Peyer's patch (tissue), 4 donors: Measurements from ENCODE around the gene CFAP97D1. TPM values are rescaled to one million over a fixed set of nuclear protein-coding genes. Genes with fewer than 3 reads are reported as not detected.

Experiments used
- DNase-seq, 3 donors: peaks; one replicate each; pipeline ENCODE4 v3.0.0-alpha.2; 2017 to 2019
- H3K27ac ChIP-seq, 4 donors: fragments of 200-600 bp; sonication (generic); one replicate each; pipeline ENCODE4 v1.5.1; 2016 to 2019
- H3K27me3 ChIP-seq, 2 donors: fragments of 200-600 bp; sonication (generic); one replicate each; pipeline ENCODE4 v1.5.1; 2019
- H3K36me3 ChIP-seq, 3 donors: fragments of 200-600 bp; sonication (generic); one replicate each; pipeline ENCODE4 v1.5.1; 2016 to 2019
- H3K4me1 ChIP-seq, 4 donors: fragments of 200-600 bp; sonication (generic); one replicate each; pipeline ENCODE4 v1.5.1; 2016 to 2019
- H3K4me3 ChIP-seq, 4 donors: fragments of 200-600 bp; sonication (generic); 1 replicate in 3 of 4; 2 replicates in 1 of 4; pipeline ENCODE4 v1.5.1; 2016 to 2019; ENCODE audit warnings: mild to moderate bottlenecking in 1 of 4
- H3K9me3 ChIP-seq, 4 donors: fragments of 200-600 bp; sonication (generic); one replicate each; pipeline ENCODE4 v1.5.1; 2016 to 2019; ENCODE audit warnings: mild to moderate bottlenecking in 1 of 4
- CTCF ChIP-seq, 6 experiments: fragments of 450-650 bp in 4 of 6; fragments of 200-600 bp in 2 of 6; sonication (generic) in 1 of 6; IDR thresholded peaks; one replicate each; pipeline ENCODE4 v1.5.1; 2017 to 2019; ENCODE audit warnings: antibody characterized with exemption in 6 of 6, mild to moderate bottlenecking in 3 of 6, moderate library complexity in 1 of 6
- POLR2A ChIP-seq, 2 donors: fragments of 450-650 bp; IDR thresholded peaks; one replicate each; pipeline ENCODE4 v1.5.1; 2017; ENCODE audit warnings: antibody characterized with exemption in 2 of 2, mild to moderate bottlenecking in 2 of 2, moderate library complexity in 2 of 2
- total RNA-seq, 4 donors: library from RNA; depleted of rRNA; stranded (reverse); fragments of >200 nt; gene quantifications; one replicate each; pipeline ENCODE4 v1.1.0, GENCODE V29; 2016

CFAP97D1 gene
- total RNA-seq, 4 donors from 2014 or later = not detected

GRCh38 chr17:43767713-43768059, 12.5 kb upstream of the CFAP97D1 start:
- H3K36me3 ChIP-seq = peaks cover 0 to 46% (median 0%) of the 10 kb centered on the region in 3 donors
- peaks cover 0 to 5% (median 0%) of the 10 kb centered on the region in 4 donors for H3K4me1 ChIP-seq
- no peaks in the 10 kb centered on the region for H3K9me3 ChIP-seq
- no peaks in the 10 kb centered on the region for H3K27me3 ChIP-seq
- H3K4me3 ChIP-seq = no peak overlapping the region
- no peak for DNase-seq
- no peak overlapping the region for H3K27ac ChIP-seq
- TF ChIP-seq CTCF (IDR thresholded peaks at IDR 0.05) (no peak), POLR2A (IDR thresholded peaks at IDR 0.05) (no peak)

GRCh38 chr17:43768382-43768781, 11.9 kb upstream of the CFAP97D1 start:
- Histone ChIP-seq H3K27ac (no peak overlapping the region), H3K27me3 (no peaks in the 10 kb centered on the region), H3K4me1 (peaks cover 0 to 10% (median 0%) of the 10 kb centered on the region in 4 donors), H3K9me3 (no peaks in the 10 kb centered on the region), H3K4me3 (no peak overlapping the region), H3K36me3 (peaks cover 0 to 53% (median 0%) of the 10 kb centered on the region in 3 donors)
- peak in 2 of 3 donors; percentile 27 to 53 for DNase-seq
- TF ChIP-seq CTCF (IDR thresholded peaks at IDR 0.05) (no peak), POLR2A (IDR thresholded peaks at IDR 0.05) (no peak)

GRCh38 chr17:43768943-43769342, 11.3 kb upstream of the CFAP97D1 start:
- DNase-seq = no peak
- TF ChIP-seq CTCF (IDR thresholded peaks at IDR 0.05) = no peak
- TF ChIP-seq POLR2A (IDR thresholded peaks at IDR 0.05) = no peak
- Histone ChIP-seq H3K9me3 (no peaks in the 10 kb centered on the region), H3K27me3 (no peaks in the 10 kb centered on the region), H3K36me3 (peaks cover 0 to 58% (median 0%) of the 10 kb centered on the region in 3 donors), H3K27ac (no peak overlapping the region), H3K4me1 (peaks cover 0 to 10% (median 0%) of the 10 kb centered on the region in 4 donors), H3K4me3 (no peak overlapping the region)

- DNase-seq = no peak
- Histone ChIP-seq H3K27ac (no peak overlapping the region), H3K27me3 (no peaks in the 10 kb centered on the region), H3K4me3 (no peak overlapping the region), H3K4me1 (peaks cover 0 to 10% (median 0%) of the 10 kb centered on the region in 4 donors), H3K9me3 (no peaks in the 10 kb centered on the region), H3K36me3 (peaks cover 0 to 63% (median 0%) of the 10 kb centered on the region in 3 donors)
- TF ChIP-seq CTCF (IDR thresholded peaks at IDR 0.05) (no peak), POLR2A (IDR thresholded peaks at IDR 0.05) (no peak)
Measured at GRCh38 chr17:43769426-43769825, 10.8 kb upstream of the CFAP97D1 start.

GRCh38 chr17:43769859-43770258, 10.4 kb upstream of the CFAP97D1 start:
- no peaks in the 10 kb centered on the region for H3K9me3 ChIP-seq
- TF ChIP-seq POLR2A (IDR thresholded peaks at IDR 0.05) = no peak
- no peak for TF ChIP-seq CTCF (IDR thresholded peaks at IDR 0.05)
- no peak for DNase-seq
- H3K36me3 ChIP-seq = peaks cover 0 to 67% (median 0%) of the 10 kb centered on the region in 3 donors
- H3K27me3 ChIP-seq = no peaks in the 10 kb centered on the region
- H3K4me3 ChIP-seq = no peak overlapping the region
- H3K27ac ChIP-seq = no peak overlapping the region
- peaks cover 0 to 10% (median 0%) of the 10 kb centered on the region in 4 donors for H3K4me1 ChIP-seq

- no peak for DNase-seq
- peaks cover 0 to 10% (median 0%) of the 10 kb centered on the region in 4 donors for H3K4me1 ChIP-seq
- peaks cover 0 to 75% (median 0%) of the 10 kb centered on the region in 3 donors for H3K36me3 ChIP-seq
- no peak overlapping the region for H3K27ac ChIP-seq
- TF ChIP-seq POLR2A (IDR thresholded peaks at IDR 0.05) (no peak), CTCF (IDR thresholded peaks at IDR 0.05) (no peak)
- no peaks in the 10 kb centered on the region for H3K27me3 ChIP-seq
- H3K9me3 ChIP-seq = no peaks in the 10 kb centered on the region
- H3K4me3 ChIP-seq = no peak overlapping the region
Measured at GRCh38 chr17:43770957-43771356, 9.3 kb upstream of the CFAP97D1 start.
